ENCODE measurements around the gene MORC1.
"Not testable (repeated sequence)": the region's sequence is repeated elsewhere in the genome, so short reads cannot be mapped to it uniquely, and the experiment has no call there.

Gene MORC1

DNA sequence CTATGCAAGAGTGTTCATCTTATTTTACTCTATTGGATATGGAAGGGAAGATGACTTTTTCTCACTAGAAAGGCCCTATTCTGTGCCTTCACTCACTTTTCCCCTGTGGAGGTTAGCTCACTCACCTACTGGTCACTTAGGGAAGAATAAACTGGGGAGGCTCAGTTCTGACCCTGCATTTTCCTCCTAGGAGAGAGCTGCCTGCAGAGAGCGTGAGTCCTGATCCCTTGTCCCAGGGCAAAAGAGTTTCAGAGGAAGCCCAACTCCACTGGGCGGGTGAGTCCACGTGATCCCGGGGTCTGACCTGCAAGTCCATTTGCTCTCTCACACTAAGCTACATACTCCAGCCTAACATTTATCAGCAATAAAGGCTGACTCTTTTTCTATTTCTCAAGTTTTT lies 8.4 kb downstream of the MORC1 start:
- no peak for DNase-seq

DNA sequence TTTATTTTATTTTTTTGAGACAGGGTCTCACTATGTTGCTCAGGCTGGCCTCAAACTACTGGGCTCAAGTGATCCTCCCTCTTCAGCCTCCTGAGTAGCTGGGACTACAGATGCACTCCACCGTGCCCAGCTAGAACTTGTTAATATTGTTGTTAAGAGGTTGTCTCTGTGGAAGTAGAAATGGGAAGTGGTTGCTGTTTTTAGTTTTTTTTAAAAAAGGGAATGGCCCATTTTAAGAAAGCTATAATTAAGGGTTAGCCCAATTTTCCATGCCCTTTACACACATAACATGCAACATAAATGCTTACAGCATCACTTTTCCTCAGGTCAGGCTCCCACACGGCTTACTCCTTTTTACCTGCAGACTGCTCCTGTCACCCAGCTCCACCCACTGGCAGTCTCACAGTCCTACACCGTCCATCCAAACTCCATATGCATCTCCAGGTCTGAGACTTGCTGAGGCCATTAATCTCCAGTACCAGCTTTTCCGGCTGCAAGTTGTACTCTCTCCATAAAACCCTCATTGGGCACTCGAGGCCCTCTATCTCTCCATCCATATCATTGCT lies 19.8 kb downstream of the MORC1 start:
- DNase-seq = peak; percentile 24

DNA sequence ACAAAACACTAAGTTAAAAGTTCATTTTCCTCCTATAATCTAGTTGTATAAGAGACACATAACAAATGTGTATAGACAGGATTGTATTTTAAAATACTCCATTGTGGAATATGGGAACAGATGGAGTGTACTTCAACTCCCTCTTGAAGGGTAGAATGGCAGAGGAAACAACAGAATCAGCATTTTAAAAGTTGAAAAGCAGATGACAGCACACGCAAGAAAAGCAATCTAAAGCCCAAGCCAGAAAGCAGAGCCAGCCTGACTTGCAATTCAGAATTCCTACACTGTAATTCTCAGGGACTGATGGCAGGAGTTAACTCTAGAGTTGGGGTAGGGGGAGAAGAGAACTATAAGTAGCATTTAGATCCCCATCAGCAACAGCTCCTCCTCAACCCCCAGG lies 22.8 kb downstream of the MORC1 start:
- no peak for DNase-seq

DNA sequence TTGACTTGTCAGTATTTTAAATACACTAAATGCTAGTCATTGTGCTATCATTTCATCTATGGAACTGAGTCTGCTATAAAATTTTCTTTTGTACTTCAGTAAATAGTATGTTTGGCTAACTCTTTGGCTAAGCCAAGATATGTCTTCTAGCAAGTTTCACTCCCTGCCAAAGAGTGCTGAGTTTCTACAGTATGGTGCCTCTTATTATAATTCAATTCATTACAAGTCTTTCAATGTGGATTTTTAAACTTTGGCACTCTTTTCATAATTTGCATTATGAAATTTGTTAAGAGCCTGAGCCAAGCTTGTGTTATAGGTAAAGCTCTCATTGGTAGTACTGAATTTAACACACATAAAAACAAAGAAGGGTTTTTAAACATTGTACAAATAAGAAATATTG lies 24.4 kb downstream of the MORC1 start:
- no peak for DNase-seq

DNA sequence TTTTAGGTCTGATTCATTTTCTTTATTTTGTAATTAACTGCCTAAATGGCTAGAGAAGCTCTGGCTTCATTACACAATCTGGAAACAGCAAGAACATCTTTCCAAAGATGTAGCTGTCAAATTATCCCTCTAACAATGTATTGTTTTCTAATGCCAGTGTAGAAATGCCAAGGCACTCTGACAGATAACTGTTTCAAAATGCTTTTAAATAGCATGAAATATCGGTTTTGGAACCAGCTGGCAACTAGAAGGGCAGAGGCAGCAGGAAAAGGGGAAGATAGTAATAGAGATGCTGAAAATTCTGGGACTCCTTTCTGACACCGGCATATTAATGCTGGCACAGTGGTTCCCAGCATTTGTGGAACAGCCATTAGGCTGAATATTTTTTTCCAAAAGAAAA lies 26.1 kb downstream of the MORC1 start:
- no peak for DNase-seq

DNA sequence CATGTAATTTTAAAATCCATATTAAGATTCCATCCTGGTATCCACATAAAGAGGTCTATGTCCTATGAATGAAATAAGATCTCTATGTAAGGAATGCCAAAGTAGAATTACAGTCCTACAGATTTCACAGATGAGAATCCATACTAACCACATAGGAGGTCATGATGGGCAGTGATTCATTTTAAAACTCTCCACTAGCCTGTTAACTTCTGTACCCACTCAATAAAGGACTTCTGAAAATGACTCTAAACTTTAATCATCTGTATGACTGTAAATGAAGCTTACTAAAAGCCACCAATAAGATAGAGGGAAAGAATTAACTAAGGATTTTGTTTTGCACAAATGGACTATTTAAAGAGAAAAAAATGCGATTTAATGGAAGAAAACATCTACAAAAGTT lies 28.7 kb downstream of the MORC1 start:
- DNase-seq = no peak

DNA sequence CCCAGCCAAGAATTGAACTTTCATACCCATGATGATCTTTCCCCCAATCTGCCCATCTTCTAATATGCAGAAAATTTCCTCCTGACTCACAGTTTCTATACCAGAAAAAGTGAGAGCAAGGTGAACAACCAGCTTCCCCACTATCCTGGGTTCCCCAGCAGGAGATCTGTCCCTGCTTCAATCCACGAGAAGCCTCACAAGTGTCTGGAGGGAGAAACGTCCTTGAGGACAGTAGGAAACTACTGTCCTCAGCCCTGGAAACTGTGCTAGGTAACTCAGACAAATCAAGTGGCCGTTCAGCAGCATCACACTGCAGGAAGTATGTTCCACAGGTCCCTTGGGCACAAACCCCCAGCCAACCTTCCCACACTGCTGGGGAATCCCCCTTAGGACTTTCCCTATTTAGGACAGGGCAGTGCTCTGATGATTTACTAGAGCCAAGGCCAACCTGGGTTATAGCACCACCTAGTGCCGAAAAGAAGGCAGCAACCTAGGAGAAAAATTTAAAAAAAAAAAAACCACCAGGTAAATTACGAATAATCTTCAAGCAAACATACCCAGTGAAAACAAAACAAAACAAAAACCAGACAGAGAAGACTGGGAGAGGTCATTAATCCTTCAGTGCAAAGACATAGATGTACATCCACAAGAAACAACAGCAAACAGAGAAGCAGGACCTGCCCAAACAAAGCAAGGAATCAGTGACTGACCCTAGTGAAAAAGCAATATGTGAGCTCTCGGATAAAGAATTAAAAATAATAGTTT lies 36.0 kb downstream of the MORC1 start:
- peak; percentile 36 for DNase-seq

DNA sequence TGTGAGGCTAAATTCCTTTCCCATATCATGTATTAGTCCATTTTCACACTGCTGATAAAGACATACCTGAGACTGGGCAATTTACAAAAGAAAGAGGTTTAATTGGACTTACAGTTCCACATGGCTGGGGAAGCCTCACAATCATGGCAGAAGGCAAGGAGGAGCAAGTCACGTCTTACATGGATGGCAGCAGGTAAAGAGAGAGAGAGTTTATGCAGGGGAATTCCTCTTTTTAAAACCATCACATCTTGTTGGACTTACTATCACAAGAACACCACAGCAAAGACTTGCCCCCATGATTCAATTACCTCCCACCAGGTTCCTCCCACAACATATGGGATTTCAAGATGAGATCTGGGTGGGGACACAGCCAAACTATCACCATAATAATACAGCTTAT lies 37.8 kb downstream of the MORC1 start:
- DNase-seq = not testable (repeated sequence)

DNA sequence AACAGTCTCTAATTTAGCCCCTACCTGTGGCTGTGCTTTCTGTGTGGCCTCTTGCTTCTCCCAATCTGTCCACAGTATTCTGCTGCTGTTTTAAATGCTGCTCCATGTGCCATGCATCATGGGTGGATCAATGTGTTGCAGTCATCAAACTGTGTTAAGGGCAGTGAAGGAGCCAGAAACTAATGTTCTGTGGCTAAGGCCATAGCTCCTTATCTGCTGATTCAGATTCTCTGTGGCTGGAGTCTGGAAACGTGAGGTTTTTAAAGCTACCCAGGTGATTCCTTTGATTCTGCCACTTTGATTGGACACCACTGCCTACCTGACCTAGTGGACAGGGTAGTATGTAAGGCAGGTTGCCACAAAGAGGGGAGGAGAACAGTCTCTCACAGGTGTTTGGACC lies 44.8 kb downstream of the MORC1 start:
- DNase-seq = no peak

DNA sequence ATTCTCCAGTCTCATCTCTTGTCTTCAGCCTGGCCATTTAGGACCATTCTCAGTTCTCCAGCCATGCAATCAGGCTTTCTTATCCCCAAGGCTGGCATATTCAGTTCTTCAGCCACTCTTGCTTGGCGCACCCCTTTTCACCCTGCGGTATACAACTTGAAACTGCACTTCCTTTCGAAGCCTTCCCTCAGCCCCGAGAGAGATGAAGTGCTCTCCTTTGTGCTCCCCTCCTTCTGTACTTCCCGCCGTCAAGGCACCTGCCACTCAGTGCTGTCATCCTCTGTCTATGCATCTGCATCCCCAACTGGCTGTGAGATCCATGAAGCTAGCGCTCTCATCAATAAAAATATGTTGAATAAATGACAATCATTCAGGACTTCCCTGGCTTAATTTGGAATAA lies 45.7 kb downstream of the MORC1 start:
- no peak for DNase-seq

DNA sequence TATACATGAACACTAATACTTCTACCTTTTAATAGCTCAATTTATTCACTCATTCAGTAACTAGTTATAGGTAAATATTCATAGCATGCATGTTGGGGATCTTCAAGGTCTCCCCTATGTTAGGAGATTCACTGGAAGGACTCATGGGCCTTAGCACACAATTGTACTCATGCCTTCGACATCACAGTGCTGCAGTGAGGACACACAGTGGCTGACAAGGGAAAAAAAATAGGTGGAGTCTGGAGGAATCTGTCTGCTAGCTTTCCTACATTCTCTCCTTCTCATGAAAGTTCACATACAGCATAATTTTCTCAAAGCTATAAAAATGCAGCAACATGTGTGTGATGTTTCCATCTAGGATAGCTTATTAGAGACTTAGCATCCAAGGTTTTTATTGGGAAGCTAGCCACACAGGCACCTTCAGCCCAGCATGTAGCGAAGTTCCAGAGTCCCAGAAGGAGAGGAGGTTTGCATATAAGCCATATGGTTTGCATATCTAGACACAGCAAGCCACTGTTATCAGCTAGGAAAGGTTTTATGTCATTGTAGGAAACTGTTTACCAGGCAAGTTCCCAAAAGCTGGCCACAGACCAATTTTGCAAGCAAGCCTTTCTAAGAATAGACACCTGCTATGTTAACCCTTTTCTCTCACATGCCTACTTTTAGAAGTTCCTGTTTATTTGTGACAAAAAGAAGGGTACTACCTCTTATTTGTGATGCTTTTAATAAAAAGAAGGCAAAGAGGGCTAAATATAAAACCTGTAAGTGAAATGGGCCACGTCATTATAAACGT lies 46.4 kb downstream of the MORC1 start:
- no peak for DNase-seq

DNA sequence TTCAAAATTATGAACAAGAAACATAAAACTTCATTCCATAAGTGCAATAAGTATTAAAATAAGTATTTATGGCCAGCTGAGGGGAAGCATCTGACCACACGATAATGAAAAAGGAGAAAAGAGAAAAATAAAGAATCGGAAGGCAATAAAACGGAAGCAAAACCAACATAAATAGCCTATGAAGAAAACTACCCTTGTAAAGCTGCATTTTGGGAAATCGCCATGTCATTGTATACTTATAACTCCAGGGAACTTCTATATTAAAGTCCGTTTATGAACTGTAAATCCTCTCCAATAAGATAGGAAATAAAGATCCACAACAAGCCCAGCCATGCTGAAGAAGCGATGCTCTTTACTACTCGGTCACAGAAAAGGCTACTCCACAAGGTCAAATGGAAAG lies 47.7 kb downstream of the MORC1 start:
- no peak for DNase-seq

DNA sequence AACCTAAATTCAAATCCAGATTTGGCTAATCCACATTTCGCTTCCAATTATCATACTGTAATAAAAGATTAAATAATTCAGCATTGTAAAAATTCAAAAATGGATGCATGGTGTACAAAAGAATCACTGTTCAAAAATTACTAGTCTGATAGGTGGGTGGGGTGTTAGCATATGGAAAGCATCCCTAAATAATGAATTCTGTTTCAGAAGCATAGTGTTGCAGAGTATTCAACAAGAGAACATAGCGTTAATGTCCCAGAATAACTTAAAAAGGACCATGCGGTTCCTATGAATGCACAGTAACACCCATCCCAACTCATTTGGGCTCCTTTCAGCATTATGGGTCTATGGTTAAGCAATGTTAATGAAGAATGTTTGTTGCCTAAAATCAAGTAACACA lies 51.1 kb downstream of the MORC1 start:
- no peak for DNase-seq

DNA sequence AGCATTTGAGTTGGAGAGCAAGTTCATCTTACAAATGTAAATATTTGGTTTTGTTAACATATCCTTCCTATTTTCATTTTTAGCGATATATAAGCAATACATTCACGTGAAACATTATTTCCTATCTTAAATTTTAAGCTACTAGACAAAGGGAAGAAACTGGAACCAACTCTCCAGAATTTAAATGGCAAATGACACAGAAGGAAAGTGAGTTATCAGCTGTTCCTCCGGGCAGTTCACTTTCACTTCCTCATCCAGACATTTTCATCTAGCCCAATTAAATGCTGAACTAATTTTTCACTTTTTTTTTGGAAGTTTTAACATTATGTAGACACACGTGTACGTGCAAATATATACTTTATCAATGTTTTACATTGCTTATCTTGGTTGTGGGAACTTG lies 58.7 kb downstream of the MORC1 start:
- DNase-seq = no peak

DNA sequence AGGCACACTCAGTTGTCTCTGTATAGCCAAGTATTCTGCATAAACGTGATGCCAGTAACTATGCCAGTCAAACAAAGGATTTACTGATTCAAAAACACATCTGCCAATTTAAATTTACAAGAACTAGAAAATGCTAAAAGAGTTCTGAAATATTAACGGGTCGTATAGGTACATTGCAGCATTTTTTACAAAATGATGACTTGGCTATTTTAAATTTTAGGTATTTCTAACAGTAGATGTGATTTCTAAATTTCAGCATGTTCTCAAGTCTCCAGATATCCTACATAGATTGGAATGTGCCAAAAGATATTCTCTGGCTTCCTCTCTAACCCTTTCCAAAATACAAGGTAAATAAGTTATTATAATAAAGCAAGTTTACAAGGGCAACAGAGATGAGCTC lies 60.3 kb downstream of the MORC1 start:
- DNase-seq = no peak

DNA sequence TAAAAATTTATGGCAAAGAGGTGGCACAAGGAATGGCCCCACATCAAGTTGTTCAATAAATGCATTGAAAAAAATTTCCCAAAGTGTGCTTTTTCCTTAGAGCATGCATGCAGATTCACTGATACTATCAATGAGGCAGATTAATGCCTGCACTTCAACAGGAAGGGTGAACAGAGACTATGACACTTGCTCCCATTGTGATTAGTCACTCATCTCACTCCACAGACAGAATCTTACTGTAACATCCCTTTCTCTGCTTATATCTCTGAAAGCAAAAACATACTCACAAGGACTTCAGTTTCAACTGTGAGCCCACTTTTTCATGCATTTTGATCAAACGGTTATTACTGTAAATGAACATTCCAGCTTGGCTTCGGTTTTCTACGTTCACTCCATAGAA lies 60.9 kb downstream of the MORC1 start:
- DNase-seq = no peak

DNA sequence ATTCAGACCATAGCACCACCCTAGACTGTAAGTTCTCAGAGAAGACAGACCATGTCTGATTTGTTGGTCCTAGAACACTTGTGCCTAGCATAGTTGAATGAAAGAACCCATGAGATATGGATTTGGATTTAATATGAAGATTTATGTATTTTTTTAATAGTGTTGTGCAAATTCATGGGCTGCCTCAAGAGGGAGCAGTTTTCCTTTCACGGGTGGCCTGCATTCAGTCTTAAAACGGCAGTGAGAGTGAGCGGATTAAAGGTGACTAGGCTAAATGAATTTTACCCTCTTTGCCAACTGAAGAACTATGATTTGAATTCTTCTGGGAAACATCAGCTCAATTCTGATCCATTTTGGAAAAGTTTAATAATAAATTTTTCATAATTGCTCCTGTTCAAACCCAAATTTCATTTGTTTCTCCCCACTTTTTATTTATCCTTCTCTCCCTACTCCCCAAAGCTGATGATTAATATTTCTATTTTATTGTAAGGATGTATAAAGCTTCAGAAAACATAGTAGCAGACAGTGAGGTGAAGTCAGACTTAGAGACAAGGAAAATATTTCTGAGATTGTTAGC lies 67.3 kb downstream of the MORC1 start:
- DNase-seq = peak; percentile 14

DNA sequence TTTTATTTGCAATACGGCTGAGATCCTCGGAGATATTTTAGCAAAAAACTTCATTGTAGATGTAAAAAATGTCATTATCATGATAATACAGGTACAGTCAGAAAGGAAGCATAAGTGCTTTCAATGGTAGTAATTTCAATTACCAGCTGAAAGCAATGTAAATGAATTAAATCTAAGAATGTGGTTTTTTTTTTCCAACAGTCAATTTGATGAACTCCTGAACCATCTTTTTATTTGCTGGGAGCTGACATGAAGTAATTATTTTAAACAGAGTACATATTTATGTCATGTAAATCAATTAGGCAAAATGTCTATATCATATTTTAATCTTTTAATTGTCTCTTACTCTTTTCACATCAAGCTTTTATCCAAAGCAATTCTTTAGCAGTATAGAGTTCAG lies 70.6 kb downstream of the MORC1 start:
- no peak for DNase-seq

DNA sequence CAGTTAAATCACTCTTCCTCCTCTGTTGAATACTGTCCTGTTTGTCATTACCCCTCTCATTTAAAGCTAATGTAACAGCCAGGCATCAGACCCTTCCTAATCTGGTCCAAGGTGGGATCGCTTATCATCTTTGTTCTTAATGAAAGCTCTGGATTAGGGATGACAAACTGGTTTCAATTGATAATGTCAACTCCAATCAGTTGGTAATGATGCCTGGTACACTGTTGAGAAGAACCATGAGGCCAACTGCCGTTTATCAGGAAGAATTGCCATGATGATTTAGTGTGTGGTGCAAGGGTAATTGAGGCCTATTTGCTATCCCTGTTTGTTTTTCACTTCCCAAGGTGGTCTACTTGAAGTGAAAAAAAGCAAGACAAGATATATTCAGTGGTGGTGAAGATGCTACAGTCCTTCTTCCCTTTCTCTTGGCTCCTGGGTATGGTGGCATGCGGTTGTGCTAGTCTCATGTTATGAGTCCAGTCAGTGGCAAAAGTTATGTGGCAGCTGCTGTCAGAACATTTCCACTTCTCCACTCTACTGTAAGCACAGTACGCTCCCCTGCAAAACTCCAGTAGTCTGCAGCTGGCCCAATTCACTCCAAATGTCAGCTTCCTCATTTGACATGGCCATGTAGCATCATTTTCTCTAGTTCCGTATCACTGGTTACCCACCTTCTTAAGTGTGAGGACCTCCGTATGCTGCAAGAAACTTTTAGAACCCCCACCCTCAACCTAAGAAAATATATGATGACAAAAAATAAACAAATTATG lies 72.5 kb downstream of the MORC1 start:
- DNase-seq = no peak

DNA sequence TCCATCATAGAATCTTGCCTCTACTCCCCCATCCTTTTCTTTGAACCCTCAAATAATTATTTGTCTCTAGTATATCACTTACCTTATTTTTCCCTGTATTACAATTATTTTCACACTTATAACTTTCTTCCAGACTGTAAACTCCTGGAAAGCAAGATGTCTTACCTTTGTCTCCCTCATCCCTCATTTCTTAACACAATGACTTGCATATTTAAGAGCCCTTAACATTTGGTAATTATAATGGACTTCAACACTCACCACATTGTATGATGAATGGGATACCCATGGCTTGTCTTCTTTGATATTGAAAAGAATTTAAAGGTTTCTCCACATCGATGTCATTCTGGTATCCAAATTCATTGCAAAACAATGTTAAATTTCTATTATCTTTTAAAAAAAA lies 82.9 kb downstream of the MORC1 start:
- DNase-seq = no peak

DNA sequence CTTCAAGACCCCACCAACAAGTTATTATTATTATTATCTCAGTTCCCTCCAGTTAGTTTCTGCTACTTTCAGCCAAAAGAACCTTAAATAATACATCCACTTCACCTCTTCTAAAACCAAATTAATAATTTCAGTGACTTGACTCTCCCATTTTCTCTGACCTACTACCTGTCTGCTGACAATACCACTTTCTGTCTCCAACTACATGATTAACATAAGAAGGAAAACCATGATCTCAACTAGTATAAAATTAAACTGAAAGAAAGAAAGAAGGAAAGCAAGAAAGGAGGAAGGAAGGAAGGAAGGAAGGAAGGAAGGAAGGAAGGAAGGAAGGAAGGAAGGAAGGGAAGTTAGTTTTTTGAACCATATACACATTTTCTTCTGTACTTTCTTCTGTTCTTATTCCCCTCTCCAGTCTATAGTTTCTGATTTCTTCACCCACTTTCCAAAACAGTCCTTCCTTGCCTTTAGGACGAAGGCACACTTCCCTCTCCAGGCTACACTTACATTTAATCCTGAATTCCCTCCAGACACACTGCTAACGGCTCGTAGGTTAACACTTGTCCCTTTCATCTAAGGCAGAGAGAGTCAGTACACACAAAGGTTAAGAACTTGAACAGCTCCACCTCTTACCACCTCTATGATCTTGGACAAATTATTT lies 84.8 kb downstream of the MORC1 start:
- no peak for DNase-seq

DNA sequence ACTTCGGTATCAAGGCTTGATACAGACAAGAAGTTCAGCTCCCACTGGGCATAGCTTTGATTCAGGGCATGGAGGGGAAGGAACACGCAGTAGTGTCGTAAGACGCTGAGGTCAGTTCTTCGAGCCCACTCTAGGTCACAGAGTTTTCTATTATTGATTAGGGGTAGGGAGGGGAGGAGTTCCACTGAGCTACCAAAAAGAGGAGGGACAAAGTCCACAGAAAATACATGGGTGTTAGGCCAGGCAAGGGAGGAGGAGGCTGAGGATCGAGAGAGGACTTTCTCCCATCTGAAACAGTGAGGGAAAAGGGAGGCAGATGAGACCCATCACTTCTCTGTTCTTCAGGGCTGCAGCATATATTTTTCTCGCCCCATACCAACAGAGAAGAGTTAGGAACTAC lies 89.2 kb downstream of the MORC1 start:
- DNase-seq = no peak

DNA sequence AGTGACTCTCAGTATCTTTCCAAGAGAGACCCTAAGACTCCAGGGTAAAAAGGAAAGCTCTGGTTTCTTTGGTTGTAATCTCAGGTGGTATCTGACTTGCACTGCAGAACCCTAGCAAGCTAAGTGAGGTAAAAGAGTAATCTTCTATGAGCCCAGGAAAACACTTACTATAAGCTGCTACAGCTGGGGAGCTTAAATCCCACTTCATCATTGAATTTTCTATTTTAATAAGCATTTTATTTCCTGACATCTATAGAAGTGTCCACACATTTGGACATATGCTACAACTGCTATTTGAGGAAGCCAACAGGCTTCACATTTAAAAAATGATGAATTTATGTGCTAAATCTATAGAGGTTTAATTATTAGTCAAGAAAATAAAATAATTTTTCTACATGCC lies 91.1 kb downstream of the MORC1 start:
- DNase-seq = no peak

All from NCI-H69 (cell line).